IMR-90 (cell line): ENCODE data around the gene CTIF. TPM values are rescaled to one million over a fixed set of nuclear protein-coding genes. Genes with fewer than 3 reads are reported as not detected.
A peak's percentile ranks its signal among the peaks of the same experiment; 100 is the strongest.

ENCODE experiments used
- ATAC-seq: fragments of 200-7000 bp; cut with Tn5 transposase; 2 replicates; pipeline ENCODE4 v1.9.1; 2020; ENCODE audit warnings: low read depth, mild to moderate bottlenecking, moderate library complexity
- BruUV-seq: library from RNA; stranded (reverse); fragments of 400-500 nt; replicated peaks from 2 replicates; lab custom pipeline; 2021; lab: Mats Ljungman, UMichigan
- CTCF ChIA-PET: fragments of 300-600 bp; formaldehyde crosslinking; extraction: SDS; loops from one replicate; lab custom pipeline; 2021; ENCODE audit warnings: antibody characterized with exemption; lab: Yijun Ruan, JAX
- POLR2A ChIA-PET: fragments of 300-600 bp; sonication (Branson Sonifier 250); formaldehyde crosslinking; loops from one replicate; lab custom pipeline; 2022; ENCODE audit warnings: antibody characterized with exemption; ENCODE audit not compliant: unreplicated experiment; lab: Charles Lee
- DNase-seq: peaks from one replicate; pipeline ENCODE4 v3.0.0; 2013
- H2AFZ ChIP-seq: replicated peaks from 2 replicates; pipeline ENCODE3; 2013; ENCODE audit warnings: low read length, mild to moderate bottlenecking; ENCODE audit not compliant: poor library complexity
- H2AK5ac ChIP-seq: 2 replicates; pipeline ENCODE4 v1.6.1; 2013; ENCODE audit warnings: low read depth, low read length, inconsistent platforms
- H2AK9ac ChIP-seq: replicated peaks from 2 replicates; pipeline ENCODE3; 2013; ENCODE audit warnings: mild to moderate bottlenecking, low read depth, low read length, moderate library complexity; ENCODE audit not compliant: poor library complexity
- H2BK120ac ChIP-seq: 2 replicates; pipeline ENCODE4 v1.6.1; 2013; ENCODE audit warnings: low read depth, low read length, inconsistent platforms
- H2BK15ac ChIP-seq: 3 replicates; pipeline ENCODE4 v1.6.1; 2013; ENCODE audit warnings: low read depth, low read length, inconsistent platforms
- H2BK20ac ChIP-seq: 2 replicates; pipeline ENCODE4 v1.6.1; 2013; ENCODE audit warnings: low read depth, mild to moderate bottlenecking, inconsistent platforms, low read length, moderate library complexity
- H2BK5ac ChIP-seq: 2 replicates; pipeline ENCODE4 v1.6.1; 2013; ENCODE audit warnings: mild to moderate bottlenecking, low read depth, low read length, inconsistent platforms; ENCODE audit not compliant: poor library complexity, severe bottlenecking
- H3K14ac ChIP-seq: replicated peaks from 2 replicates; pipeline ENCODE4 v1.6.1; 2013; ENCODE audit warnings: low read depth, low read length, inconsistent platforms
- H3K18ac ChIP-seq: 2 replicates; pipeline ENCODE4 v1.6.1; 2013; ENCODE audit warnings: low read depth, low read length, control low read depth
- H3K23ac ChIP-seq: 2 replicates; pipeline ENCODE4 v1.6.1; 2013; ENCODE audit warnings: low read depth, low read length, inconsistent platforms
- H3K27ac ChIP-seq: 2 replicates; pipeline ENCODE4 v1.5.1; 2013; ENCODE audit warnings: mild to moderate bottlenecking, control low read depth, low read length; ENCODE audit not compliant: insufficient read depth
- H3K27me3 ChIP-seq: 2 replicates; pipeline ENCODE4 v1.6.1; 2013; ENCODE audit warnings: low read length; ENCODE audit not compliant: control insufficient read depth, insufficient read depth
- H3K36me3 ChIP-seq: 2 replicates; pipeline ENCODE4 v1.6.1; 2013; ENCODE audit warnings: low read length, mixed read lengths; ENCODE audit not compliant: control insufficient read depth, insufficient read depth
- H3K4ac ChIP-seq: 2 replicates; pipeline ENCODE4 v1.6.1; 2013; ENCODE audit warnings: low read depth, low read length, inconsistent platforms
- H3K4me1 ChIP-seq: 2 replicates; pipeline ENCODE4 v1.6.1; 2013; ENCODE audit warnings: low read length, mixed read lengths; ENCODE audit not compliant: control insufficient read depth, insufficient read depth
- H3K4me2 ChIP-seq: 2 replicates; pipeline ENCODE4 v1.6.1; 2013; ENCODE audit warnings: low read depth, mild to moderate bottlenecking, control low read depth, low read length, moderate library complexity
- H3K4me3 ChIP-seq: 2 replicates; pipeline ENCODE4 v1.5.1; 2013; ENCODE audit warnings: low read depth, mild to moderate bottlenecking, control low read depth, low read length, moderate library complexity; ENCODE audit not compliant: insufficient read depth
- H3K56ac ChIP-seq: 2 replicates; pipeline ENCODE4 v1.6.1; 2013; ENCODE audit warnings: low read length, inconsistent platforms; ENCODE audit not compliant: insufficient read depth; ENCODE audit errors: extremely low read depth
- H3K79me1 ChIP-seq, 2 experiments: 2 replicates each; pipeline ENCODE4 v1.6.1; 2013; ENCODE audit warnings: low read length in 2 of 2, inconsistent platforms in 1 of 2, low read depth in 1 of 2
- H3K9ac ChIP-seq: 2 replicates; pipeline ENCODE4 v1.6.1; 2013; ENCODE audit warnings: low read depth, low read length, control low read depth
- H3K9me1 ChIP-seq: 2 replicates; pipeline ENCODE4 v1.6.1; 2013; ENCODE audit warnings: low read length, inconsistent platforms; ENCODE audit not compliant: insufficient read depth
- H3K9me3 ChIP-seq: 2 replicates; pipeline ENCODE4 v1.6.1; 2013; ENCODE audit warnings: low read length; ENCODE audit not compliant: control insufficient read depth, insufficient read depth
- H4K20me1 ChIP-seq: 2 replicates; pipeline ENCODE4 v1.6.1; 2013; ENCODE audit warnings: low read length, inconsistent platforms; ENCODE audit not compliant: insufficient read depth
- H4K5ac ChIP-seq: 2 replicates; pipeline ENCODE4 v1.6.1; 2013; ENCODE audit warnings: mild to moderate bottlenecking, low read depth, low read length, control low read depth
- H4K8ac ChIP-seq, 2 experiments: 2 replicates each; pipeline ENCODE4 v1.6.1; 2013; ENCODE audit warnings: low read depth in 2 of 2, low read length in 2 of 2, control low read depth in 1 of 2, inconsistent platforms in 1 of 2
- H4K91ac ChIP-seq: 2 replicates; pipeline ENCODE4 v1.6.1; 2013; ENCODE audit warnings: low read depth, low read length, inconsistent platforms; ENCODE audit not compliant: insufficient read depth
- FOS ChIP-seq: fragments of 150-350 bp; IDR thresholded peaks from 2 replicates; pipeline ENCODE4 v1.6.1; 2016; ENCODE audit warnings: low read depth, low read length
- MAZ ChIP-seq: IDR thresholded peaks from 2 replicates; pipeline ENCODE4 v1.6.1; 2012; ENCODE audit warnings: low read depth, mild to moderate bottlenecking, low read length, improper control_type of control experiment, moderate library complexity, borderline replicate concordance
- MXI1 ChIP-seq: IDR thresholded peaks from 2 replicates; pipeline ENCODE4 v1.6.1; 2012; ENCODE audit warnings: low read depth, mild to moderate bottlenecking, low read length, moderate library complexity, borderline replicate concordance
- NFE2L2 ChIP-seq: fragments of 150-350 bp; IDR thresholded peaks from 2 replicates; pipeline ENCODE4 v1.6.1; 2016; ENCODE audit warnings: low read depth, mild to moderate bottlenecking, low read length
- POLR2A ChIP-seq: IDR thresholded peaks from 2 replicates; pipeline ENCODE4 v1.6.1; 2012; ENCODE audit warnings: mild to moderate bottlenecking, low read depth, low read length
- WGBS, 2 experiments: methylation state at CpG; one replicate each; pipeline versions ENCODE4 v1.1.5 to v1.1.7; 2013; ENCODE audit warnings: missing lambda C conversion rate in 2 of 2; ENCODE audit not compliant: insufficient read length in 1 of 2; ENCODE audit errors: extremely low coverage in 2 of 2; 5-methylcytosine and 5-hydroxymethylcytosine counted together
- dilution Hi-C: fragments of 300-500 bp; cut with HindIII; formaldehyde crosslinking; loops from one replicate; pipeline ENCODE4 v1.14.3; 2018; ENCODE audit warnings: low sequenced_read_pairs; ENCODE audit not compliant: unreplicated experiment
- in situ Hi-C: fragments of 300-500 bp; cut with MboI; formaldehyde crosslinking; loops from 3 replicates; pipeline ENCODE4 v1.14.3; 2019; ENCODE audit warnings: low sequenced_read_pairs, inconsistent platforms, mixed read lengths
- intact Hi-C: fragments of 100-400 bp; cut with micrococcal nuclease; formaldehyde crosslinking; loops from 2 replicates; pipeline ENCODE4 v1.10.0; 2022
- polyA plus RNA-seq, 3 experiments: library from polyadenylated mRNA; depleted of rRNA; stranded (reverse); fragments of >200 nt; gene quantifications; 2 replicates each; pipeline ENCODE4 v1.2.3, GENCODE V29; 2012; ENCODE audit warnings: low replicate concordance in 1 of 3
- total RNA-seq: library from RNA; depleted of rRNA; stranded (reverse); fragments of >200 nt; gene quantifications from 2 replicates; pipeline ENCODE4 v1.2.3, GENCODE V29; 2012
- TF ChIP-seq, protein P1 (sequence below): fragments of 150-350 bp; IDR thresholded peaks from 2 replicates; pipeline ENCODE4 v1.6.1; 2017; ENCODE audit warnings: mild to moderate bottlenecking, antibody characterized with exemption, low read length, low read depth
- TF ChIP-seq, protein P2 (sequence below): conservative IDR thresholded peaks from 2 replicates; pipeline ENCODE4 v1.5.1; 2012; ENCODE audit warnings: mild to moderate bottlenecking, low read depth, low read length, improper control_type of control experiment

CTIF gene
- total and polyA plus RNA-seq, 2 of the 4 experiments (the other 2 are of a cell fraction) = 25.1 to 57.0 TPM

- TF ChIP-seq, protein P1, sequence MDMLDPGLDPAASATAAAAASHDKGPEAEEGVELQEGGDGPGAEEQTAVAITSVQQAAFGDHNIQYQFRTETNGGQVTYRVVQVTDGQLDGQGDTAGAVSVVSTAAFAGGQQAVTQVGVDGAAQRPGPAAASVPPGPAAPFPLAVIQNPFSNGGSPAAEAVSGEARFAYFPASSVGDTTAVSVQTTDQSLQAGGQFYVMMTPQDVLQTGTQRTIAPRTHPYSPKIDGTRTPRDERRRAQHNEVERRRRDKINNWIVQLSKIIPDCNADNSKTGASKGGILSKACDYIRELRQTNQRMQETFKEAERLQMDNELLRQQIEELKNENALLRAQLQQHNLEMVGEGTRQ = no peak
Measured at GRCh38 chr18:48736321-48737260, 197.8 kb downstream of the CTIF start (continued).

- DNase-seq (no peak), ATAC-seq (no peak)
- peak overlapping the region; percentile 23 for H2AFZ ChIP-seq
- intact Hi-C loops (no loop called here), in situ Hi-C loops (no loop called here), dilution Hi-C loops (no loop called here)
- no peak overlapping the region for H4K5ac ChIP-seq
- peaks cover 16 to 85% of the 10 kb centered on the region in 2 experiments for H3K79me1 ChIP-seq
- H3K27ac ChIP-seq = no peak overlapping the region
- H3K4me2 ChIP-seq = no peak overlapping the region
- no peak overlapping the region for H2BK120ac ChIP-seq
- H3K18ac ChIP-seq = no peak overlapping the region
- H2AK9ac ChIP-seq = peak overlapping the region; percentile 47
- H3K27me3 ChIP-seq = no peaks in the 10 kb centered on the region
- no peak overlapping the region for H3K4ac ChIP-seq
- POLR2A ChIA-PET = no interaction called here
- no TSS peak for BruUV-seq
- H3K9ac ChIP-seq = no peak overlapping the region
- CTCF ChIA-PET = no interaction called here
- peaks cover 50% of the 10 kb centered on the region for H4K20me1 ChIP-seq
- no peak overlapping the region for H2BK5ac ChIP-seq
- no peaks in the 10 kb centered on the region for H3K9me3 ChIP-seq
- no peak overlapping the region for H4K91ac ChIP-seq
- WGBS, 2 experiments = 100% methylated on average over 3 of the region's 17 CpGs; no CpG with 5 or more reads in 1 of the 2 experiments
- H2BK20ac ChIP-seq = no peak overlapping the region
- no peak overlapping the region for H3K23ac ChIP-seq
- H3K56ac ChIP-seq = no peak overlapping the region
- TF ChIP-seq MAZ (no peak), NFE2L2 (no peak), FOS (no peak), POLR2A (no peak), MXI1 (no peak)
- TF ChIP-seq, protein P2, sequence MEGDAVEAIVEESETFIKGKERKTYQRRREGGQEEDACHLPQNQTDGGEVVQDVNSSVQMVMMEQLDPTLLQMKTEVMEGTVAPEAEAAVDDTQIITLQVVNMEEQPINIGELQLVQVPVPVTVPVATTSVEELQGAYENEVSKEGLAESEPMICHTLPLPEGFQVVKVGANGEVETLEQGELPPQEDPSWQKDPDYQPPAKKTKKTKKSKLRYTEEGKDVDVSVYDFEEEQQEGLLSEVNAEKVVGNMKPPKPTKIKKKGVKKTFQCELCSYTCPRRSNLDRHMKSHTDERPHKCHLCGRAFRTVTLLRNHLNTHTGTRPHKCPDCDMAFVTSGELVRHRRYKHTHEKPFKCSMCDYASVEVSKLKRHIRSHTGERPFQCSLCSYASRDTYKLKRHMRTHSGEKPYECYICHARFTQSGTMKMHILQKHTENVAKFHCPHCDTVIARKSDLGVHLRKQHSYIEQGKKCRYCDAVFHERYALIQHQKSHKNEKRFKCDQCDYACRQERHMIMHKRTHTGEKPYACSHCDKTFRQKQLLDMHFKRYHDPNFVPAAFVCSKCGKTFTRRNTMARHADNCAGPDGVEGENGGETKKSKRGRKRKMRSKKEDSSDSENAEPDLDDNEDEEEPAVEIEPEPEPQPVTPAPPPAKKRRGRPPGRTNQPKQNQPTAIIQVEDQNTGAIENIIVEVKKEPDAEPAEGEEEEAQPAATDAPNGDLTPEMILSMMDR = no peak
- H3K36me3 ChIP-seq = peaks cover 2% of the 10 kb centered on the region; the same call in 1 of the 2 replicates
- H3K9me1 ChIP-seq = peaks cover 54% of the 10 kb centered on the region
- H4K8ac ChIP-seq = no peak overlapping the region
- peak overlapping the region; percentile 12; the same call in 1 of the 2 replicates for H2AK5ac ChIP-seq
- no peak overlapping the region for H3K14ac ChIP-seq
- no peak overlapping the region for H2BK15ac ChIP-seq
- no peak overlapping the region for H3K4me3 ChIP-seq
- peaks cover 32% of the 10 kb centered on the region for H3K4me1 ChIP-seq
Measured at GRCh38 chr18:48739266-48740067, 200.6 kb downstream of the CTIF start.
